ENCODE measurements around the gene C22orf15.

The C22orf15 gene

DNA sequence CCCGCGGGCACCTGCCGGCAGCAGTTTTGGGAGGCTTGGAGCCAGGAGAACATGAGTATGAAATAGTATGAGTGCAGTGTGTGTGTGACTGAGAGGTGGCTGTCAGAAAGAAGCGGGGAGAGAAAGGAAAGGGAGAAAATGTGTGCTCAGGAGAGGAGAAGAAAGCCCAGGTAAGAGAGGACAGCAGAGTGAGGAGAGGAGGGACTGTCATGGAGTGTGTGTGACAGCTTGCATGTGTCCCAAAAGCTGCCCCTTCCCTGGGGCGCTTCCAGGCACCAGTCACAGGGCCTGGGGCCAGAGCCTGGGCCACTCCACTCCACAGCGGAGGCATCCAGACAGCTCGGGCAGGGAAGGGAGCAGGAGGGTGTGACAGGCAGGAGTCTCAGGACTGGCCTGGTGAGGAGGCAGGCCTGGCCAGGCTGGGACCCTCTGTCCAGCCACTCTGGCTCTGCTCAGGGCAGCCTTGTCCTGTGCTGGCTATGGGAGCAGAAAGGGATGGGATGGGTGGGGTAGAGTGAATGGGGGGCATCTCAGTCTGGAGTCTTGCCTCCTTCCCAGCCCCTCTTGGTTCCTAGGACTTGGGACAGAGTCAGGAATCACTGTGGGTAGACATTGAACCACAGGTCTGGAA, 10.8 kb downstream of the C22orf15 start:
- DNase-seq (ENCODE audit: low read depth), result no peak

DNA sequence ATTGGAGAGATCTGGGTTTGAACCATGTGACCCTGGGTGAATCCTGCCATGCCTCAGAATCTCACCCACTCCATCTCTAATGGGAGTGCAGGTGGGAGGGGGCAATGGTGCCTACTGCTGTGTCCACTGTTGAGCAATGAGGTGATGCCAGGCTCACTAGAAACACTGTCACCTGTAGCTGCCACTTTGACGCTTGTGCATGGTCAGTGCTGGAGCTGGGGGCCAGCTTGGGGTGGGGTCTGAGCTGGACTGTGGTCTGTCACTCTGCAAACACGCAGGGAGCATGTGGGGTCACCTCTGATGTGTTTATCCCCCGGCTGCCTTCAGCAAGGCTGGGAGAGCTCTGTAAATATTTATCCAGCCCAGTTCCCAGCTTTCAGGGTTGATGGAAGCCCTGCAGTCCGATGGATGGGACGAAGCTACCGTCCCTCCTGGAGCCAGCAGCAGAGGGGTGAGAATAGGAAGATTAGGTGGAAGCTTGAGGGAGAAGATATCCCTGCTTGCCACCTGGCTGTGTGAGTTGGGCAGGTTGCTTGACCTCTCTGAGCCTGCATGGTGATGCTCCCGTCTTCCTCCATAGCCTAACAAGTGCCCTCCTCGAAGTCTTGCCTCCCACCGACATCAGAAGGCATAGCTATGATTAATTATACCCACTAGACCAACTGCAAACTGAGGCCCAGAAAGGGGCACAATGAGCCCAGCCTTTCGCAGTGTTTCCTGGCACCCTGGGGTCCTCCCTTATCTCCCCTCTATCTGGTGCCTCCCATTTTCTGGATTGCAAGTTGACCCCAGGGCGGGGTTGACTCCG, 11.5 kb downstream of the C22orf15 start:
- no peak for DNase-seq (ENCODE audit: low read depth)

DNA sequence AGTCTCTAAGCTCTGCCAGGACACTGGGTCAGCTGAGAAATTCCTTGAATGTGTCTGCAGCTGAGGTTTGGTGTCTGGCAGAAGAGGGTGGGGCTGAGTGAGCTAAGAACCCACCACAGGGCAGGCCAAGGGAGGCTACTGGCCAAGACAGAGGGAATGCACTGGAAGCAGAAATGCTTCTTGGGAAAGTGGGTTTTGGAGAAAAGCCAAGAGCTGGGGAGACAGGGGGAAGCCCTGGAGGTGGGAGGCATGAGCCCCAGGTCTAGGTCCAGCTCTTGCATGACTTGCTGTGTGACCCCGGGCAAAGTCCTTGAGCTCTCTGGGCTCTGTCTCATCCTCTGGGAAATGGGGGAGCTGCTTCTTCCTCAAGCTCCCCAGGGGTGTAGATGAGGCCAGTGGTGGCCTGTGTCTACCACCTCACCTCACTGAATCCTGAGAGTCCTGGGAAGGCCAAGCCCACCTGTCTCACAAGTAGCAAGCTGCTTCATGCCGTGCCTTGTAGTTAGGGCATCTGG, 12.2 kb downstream of the C22orf15 start:
- peak; percentile 38 for DNase-seq (ENCODE audit: low read depth)

DNA sequence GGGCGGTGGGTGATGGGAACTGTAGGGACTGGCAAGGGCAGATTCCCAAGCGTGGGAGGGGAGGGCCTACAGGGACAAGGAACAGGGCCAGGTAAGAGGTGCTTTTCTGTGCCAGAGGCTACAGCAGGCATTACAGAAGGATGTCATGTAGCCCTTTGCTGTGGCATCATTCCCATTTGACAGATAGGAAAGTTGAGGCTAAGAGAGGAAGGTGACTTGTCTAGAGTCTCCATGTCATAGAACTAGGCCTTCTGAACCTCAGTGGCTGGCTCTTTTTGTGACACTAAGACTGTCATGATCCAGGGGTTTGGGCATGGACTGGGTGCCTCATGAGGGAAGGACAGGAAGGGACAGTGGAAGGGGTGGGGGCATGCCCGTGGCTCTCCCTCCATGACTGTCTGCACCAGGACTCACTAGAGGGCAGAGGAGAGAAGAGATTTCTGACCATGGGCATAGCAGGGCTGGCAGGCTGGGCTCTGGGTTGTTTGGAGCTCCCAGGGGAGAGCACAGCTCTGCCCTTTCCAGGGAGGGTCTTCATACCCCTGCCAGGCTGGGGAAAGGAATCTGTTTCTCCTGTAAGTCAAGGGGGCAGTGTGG, 13.1 kb downstream of the C22orf15 start:
- DNase-seq (ENCODE audit: low read depth), result no peak

DNA sequence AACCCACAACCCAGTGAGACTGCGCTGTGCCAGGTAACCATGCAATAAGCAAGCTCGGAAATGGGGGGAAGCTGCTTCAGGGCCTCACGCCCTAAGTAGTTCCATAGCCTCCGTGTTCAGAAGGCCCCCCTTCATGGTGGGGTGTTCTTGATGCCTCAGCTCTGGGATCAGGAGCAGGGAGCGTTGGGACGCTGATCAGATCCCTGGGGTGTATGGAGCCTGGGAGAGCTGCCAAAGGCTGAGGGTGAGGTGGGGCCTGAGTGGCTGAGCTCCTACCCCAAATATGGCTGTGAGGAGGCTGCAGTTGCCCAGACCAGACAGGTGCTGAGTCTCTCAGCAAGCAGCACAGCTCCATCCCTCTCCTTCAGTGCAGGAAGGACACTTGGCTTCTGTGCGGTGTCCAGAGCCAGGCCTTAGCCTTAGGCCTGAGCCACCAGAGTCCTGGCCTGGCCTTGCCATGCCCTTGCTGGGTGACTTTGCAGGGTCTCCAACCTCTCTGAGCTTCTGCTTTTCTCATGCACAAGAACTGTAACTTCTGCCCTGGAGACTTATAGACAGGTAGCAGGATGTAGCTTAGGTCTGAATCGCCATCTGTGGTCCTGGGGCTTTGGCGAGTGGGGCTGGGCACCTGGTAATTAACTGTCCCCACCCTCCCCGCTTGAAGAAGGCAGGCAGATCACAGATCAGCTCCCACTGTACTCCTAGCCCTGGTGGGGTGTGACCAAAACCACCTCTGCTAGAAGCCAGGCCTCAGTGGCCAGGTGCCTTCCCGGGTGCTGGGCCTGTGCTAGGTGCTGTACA, 15.2 kb downstream of the C22orf15 start:
- no peak for DNase-seq (ENCODE audit: low read depth)

DNA sequence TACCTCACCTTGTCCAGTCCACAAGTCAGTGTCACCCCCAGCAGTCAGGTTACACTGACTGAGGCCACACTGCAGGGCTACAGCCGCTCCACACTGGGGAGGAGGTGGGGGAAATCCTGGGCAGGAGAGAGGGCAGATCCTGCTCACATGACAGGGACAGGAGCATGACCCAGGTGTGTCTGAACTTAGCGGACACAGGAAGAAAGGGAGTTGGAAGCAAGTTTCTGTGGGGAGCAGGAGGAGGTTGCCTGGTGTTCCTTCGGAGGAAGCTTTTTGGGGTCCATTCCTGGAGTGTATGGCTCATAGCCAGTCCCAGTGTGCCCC, 15.7 kb downstream of the C22orf15 start:
- no peak for DNase-seq (ENCODE audit: low read depth)

DNA sequence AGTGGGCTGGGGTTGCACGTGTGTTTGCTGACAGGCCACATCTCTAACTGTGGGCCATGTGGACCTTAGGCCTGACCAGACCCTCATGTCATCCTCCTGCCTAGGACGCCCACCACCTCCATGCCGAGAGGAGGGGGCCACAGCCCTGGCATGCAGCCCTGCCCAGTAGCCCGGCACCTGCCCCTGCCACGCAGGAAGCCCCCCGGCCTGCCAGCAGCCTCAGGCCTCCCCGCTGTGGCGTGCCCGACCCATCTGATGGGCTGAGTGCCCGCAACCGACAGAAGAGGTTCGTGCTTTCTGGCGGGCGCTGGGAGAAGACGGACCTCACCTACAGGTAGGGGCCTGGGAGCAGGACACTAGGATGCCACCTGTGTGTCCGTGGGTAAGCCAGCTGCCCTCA, 16.3 kb downstream of the C22orf15 start:
- DNase-seq (ENCODE audit: low read depth), result no peak

DNA sequence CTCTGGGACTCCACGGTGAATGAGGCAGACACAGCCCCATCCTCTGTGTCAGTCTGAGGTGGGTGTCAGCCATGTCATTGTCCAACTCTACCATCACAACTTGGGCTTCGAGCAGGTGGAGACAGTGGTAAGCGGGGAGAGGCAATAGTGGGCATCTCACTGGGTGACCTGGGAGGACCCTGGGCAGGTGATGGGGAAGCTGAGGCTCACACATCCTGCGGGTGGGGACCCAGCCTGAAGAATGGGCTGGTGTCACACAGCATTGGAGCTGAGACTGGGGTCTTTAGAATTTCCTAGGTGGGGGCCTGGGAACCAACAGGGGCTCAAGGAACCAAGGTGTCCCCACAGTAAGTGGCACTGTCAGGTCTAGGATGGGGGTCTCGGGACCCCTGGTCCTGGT, 16.9 kb downstream of the C22orf15 start:
- no peak for DNase-seq (ENCODE audit: low read depth)

DNA sequence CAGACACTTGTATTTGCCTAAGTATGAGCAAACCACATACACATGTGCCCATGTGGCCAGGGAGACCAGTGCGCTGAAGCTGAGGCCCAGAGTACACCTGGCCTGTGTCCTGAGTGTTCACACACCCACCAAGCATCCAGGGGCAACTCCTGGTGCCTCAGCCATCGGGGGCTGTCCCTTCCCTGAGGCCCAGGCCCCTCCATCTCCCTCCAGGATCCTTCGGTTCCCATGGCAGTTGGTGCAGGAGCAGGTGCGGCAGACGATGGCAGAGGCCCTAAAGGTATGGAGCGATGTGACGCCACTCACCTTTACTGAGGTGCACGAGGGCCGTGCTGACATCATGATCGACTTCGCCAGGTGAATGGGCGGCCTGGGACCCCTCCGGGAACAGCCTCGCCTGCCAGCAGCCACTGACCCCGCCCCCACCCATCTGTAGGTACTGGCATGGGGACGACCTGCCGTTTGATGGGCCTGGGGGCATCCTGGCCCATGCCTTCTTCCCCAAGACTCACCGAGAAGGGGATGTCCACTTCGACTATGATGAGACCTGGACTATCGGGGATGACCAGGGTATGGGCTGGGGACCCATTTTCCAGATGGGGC, 17.5 kb downstream of the C22orf15 start:
- DNase-seq (ENCODE audit: low read depth), result no peak

DNA sequence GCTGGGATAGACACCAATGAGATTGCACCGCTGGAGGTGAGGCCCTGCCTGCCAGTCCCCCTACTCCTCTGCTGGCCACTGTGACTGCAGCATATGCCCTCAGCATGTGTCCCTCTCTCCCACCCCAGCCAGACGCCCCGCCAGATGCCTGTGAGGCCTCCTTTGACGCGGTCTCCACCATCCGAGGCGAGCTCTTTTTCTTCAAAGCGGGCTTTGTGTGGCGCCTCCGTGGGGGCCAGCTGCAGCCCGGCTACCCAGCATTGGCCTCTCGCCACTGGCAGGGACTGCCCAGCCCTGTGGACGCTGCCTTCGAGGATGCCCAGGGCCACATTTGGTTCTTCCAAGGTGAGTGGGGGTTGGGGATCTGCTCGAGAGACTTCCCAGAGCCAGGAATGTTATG, 18.3 kb downstream of the C22orf15 start:
- DNase-seq (ENCODE audit: low read depth), result no peak

DNA sequence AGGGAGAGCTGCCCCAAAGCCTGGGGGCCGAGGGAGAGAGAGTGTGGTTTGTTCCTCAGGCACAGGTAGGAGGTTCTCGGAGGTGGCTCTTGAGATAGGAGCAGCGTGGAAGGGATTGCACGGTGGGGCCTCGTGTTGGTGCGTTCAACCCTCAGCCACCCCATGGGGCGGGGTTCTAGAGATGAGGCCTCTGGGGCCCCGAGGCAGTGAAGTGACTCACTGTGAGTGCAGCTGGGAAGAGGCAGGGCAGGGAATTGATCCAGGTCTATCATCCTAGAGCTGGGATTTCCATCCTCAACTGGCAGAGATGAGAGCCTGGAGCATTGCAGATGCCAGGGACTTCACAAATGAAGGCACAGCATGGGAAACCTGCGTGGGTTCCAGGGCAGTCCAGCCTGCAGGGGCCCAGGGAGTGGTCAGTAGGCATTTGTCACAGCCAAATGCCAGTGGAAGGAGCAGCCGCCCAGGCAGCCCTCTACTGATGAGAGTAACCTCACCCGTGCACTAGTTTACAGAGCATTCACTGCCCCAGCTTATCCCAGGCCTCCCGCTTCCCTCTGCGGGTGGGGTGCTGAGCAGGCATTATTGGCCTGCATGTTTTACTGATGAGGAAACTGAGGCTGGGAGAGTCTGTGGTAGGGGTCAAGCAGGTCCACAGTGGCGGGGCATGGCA, 18.9 kb downstream of the C22orf15 start:
- DNase-seq (ENCODE audit: low read depth), result peak; percentile 68

DNA sequence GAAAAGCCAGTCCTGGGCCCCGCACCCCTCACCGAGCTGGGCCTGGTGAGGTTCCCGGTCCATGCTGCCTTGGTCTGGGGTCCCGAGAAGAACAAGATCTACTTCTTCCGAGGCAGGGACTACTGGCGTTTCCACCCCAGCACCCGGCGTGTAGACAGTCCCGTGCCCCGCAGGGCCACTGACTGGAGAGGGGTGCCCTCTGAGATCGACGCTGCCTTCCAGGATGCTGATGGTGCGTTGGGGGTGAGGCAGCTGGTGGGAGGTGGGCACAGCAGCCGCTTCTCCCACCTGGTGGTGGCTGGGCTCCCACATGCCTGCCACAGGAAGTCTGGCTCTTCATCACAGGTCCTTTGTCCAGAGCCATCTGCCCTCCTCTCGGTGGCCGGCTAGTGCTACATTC, 19.5 kb downstream of the C22orf15 start:
- DNase-seq (ENCODE audit: low read depth), result no peak

DNA sequence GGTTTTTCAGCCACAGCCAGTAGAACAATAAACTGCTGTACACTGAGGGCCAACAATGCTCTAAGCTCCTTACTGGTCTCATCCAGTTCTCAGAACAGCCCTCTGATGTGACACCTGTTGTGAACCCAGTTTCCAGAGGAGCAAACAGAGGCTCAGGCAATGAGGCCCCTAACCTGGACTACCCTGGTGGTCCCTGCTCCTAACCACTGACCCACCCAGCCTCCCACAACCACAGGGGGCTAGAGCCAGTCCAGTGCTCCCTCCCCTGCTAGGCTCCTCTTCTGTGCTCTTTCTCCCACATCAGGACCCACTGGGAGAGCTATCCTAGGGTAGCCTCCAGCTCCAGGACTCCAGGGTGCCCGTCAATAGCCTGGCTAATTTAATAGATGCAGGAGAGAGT, 19.9 kb downstream of the C22orf15 start:
- DNase-seq (ENCODE audit: low read depth), result no peak

DNA sequence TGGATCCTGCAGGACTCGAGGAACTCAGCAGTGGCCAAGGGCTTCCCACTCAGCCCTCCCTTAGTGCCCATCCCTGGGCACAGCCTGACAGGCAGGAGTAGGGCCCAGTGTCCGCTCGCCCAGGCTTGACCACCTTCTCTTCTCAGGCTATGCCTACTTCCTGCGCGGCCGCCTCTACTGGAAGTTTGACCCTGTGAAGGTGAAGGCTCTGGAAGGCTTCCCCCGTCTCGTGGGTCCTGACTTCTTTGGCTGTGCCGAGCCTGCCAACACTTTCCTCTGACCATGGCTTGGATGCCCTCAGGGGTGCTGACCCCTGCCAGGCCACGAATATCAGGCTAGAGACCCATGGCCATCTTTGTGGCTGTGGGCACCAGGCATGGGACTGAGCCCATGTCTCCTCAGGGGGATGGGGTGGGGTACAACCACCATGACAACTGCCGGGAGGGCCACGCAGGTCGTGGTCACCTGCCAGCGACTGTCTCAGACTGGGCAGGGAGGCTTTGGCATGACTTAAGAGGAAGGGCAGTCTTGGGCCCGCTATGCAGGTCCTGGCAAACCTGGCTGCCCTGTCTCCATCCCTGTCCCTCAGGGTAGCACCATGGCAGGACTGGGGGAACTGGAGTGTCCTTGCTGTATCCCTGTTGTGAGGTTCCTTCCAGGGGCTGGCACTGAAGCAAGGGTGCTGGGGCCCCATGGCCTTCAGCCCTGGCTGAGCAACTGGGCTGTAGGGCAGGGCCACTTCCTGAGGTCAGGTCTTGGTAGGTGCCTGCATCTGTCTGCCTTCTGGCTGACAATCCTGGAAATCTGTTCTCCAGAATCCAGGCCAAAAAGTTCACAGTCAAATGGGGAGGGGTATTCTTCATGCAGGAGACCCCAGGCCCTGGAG, 20.7 kb downstream of the C22orf15 start:
- no peak for DNase-seq (ENCODE audit: low read depth)

DNA sequence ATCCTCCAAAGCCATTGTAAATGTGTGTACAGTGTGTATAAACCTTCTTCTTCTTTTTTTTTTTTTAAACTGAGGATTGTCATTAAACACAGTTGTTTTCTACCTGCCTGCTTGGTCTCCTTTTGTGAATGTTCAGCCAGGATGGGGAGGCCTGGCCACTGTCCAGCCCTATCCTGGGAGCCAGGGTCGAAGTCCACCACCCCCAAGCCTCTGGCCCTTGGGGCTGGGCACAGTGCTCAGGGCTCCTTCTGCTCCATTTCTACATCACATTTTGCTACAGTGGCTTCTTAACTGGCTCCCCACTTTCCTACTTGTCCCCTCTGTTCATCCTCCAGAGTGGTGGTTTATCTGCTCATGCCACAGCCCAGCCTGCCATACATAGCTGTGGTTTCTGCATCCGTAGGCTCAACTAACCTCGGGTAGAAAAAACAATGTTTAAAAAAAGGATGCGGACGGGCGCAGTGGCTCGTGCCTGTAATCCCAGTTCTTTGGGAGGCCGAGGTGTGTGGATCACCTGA, 21.5 kb downstream of the C22orf15 start:
- DNase-seq (ENCODE audit: low read depth), result no peak

DNA sequence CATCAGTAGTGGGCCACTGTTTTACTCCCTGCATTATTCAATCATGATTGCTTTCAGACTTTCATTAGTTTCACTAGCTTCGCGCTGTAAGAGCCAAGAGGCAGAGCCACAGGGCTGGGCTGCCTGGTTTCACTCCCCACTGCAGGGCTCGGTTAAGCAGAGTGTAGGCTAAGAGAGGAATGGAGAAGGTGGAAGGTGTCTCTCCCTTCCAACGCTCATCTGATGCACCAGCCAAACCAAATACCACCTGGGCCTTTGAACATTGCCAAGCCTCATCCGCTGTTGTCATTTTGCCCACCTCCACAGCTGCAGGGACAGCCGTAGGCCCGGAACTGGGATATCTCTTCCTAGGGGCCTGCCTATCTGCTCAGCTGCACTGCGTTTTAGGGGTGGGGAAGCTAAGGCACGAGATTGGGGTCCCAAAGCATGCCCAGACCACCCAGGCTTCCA, 23.5 kb downstream of the C22orf15 start:
- no peak for DNase-seq (ENCODE audit: low read depth)

DNA sequence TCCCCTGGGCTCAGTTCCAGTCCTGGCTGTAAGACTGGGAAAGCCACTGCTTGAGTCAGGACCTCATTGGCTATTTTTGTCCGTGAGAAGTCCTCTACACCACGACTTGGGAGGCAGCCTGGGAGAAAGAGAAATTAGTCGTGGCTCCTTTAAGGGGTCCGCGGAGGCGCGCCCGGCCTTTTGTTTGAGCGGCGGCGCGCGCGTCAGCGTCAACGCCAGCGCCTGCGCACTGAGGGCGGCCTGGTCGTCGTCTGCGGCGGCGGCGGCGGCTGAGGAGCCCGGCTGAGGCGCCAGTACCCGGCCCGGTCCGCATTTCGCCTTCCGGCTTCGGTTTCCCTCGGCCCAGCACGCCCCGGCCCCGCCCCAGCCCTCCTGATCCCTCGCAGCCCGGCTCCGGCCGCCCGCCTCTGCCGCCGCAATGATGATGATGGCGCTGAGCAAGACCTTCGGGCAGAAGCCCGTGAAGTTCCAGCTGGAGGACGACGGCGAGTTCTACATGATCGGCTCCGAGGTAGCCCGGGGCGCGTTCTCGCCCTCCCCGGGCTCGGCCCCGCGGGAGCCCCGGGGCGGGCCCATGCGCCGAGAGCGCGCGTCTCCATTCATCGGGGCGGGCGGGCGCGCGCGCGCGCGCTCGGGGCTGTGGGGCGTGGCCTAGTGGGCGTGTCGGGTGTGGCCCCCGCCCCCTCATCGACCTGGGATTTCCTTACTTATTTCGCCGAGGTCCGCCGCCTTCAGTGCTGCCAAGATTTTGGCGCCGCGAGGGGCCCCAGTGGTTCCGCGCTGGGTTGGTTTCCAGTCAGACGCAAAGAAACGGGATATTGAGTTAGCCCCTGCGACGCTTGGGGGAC, 24.2 kb downstream of the C22orf15 start, which contains the start of gene SMARCB1:
Gene SMARCB1 (plus strand): TSS at position 215 of the 848 bp plus-strand sequence. CDS start 204 bp downstream, at position 419.
- DNase-seq (ENCODE audit: low read depth), result peak; percentile 87

DNA sequence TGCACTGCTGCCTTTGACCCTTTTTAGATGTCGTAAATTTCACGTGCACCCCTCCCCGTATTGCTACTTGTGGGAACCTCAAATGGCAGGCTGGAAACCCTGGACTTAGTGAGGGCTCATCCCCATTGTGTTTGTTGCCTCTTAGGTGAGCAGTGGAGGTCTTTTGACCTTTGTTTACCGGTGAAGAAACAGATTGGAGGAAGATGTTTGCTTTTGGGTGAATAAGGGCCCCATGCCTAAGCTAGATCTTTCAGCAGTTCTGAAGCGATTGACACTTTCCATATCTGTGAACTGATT, 24.8 kb downstream of the C22orf15 start:
- DNase-seq (ENCODE audit: low read depth), result no peak

DNA sequence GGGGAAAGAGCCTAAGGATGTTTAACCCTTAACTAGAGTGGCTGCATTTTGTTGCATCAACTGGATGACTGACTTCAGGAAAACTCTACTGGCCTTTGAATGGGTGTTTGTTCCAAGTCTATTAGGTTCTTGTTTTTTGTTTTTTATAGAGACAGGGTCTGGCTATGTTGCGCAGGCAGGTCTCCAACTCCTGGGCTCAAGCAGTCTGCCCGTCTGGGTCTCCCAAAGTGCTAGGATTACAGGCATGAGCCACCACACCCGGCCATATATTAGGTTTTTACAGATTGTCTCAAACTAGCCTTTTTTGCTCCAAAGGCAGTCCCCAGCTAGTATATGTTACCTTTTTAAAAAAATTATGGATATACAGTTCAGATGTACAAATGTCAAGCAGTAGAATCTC, 25.1 kb downstream of the C22orf15 start:
- no peak for DNase-seq (ENCODE audit: low read depth)

Data from fibroblast of gingiva (primary cell).